Endothelial cell of umbilical vein (primary cell): ENCODE measurements around the gene TMIGD3.

Experiments
- CTCF ChIP-seq, 2 donors: IDR thresholded peaks; 1 replicate in 1 of 2; 2 replicates in 1 of 2; pipeline ENCODE4 v1.5.1; 2011; ENCODE audit warnings: low read length in 2 of 2, mild to moderate bottlenecking in 2 of 2, moderate library complexity in 2 of 2, control low read depth in 1 of 2, inconsistent platforms in 1 of 2, low read depth in 1 of 2; ENCODE audit not compliant: insufficient read depth in 1 of 2; ENCODE audit errors: extremely low read depth in 1 of 2
- EZH2 ChIP-seq: IDR thresholded peaks from 2 replicates; pipeline ENCODE4 v1.6.1; 2012; ENCODE audit warnings: borderline replicate concordance, low read depth, mild to moderate bottlenecking, moderate library complexity, low read length, inconsistent platforms; ENCODE audit not compliant: severe bottlenecking
- FOS ChIP-seq: IDR thresholded peaks from 2 replicates; pipeline ENCODE4 v1.6.1; 2011; ENCODE audit warnings: mild to moderate bottlenecking, low read length, moderate library complexity, borderline replicate concordance; ENCODE audit not compliant: insufficient read depth
- GATA2 ChIP-seq: IDR thresholded peaks from 2 replicates; pipeline ENCODE4 v1.7.0; 2011; ENCODE audit warnings: low read depth, mild to moderate bottlenecking, moderate library complexity, mixed read lengths, low read length; ENCODE audit not compliant: insufficient read length, insufficient read depth
- MAX ChIP-seq: IDR thresholded peaks from 2 replicates; pipeline ENCODE4 v1.6.1; 2011; ENCODE audit not compliant: insufficient read depth, insufficient read length
- MYC ChIP-seq: IDR thresholded peaks from one replicate; pipeline ENCODE4 v1.6.1; 2011; ENCODE audit warnings: mild to moderate bottlenecking, low read depth, low read length
- POLR2A ChIP-seq: IDR thresholded peaks from 2 replicates; pipeline ENCODE4 v1.6.1; 2012; ENCODE audit warnings: low read depth, mild to moderate bottlenecking, control low read depth, low read length
- POLR2AphosphoS5 ChIP-seq: IDR thresholded peaks from 2 replicates; pipeline ENCODE4 v1.6.1; 2012; ENCODE audit warnings: low read depth, mild to moderate bottlenecking, control low read depth, low read length, moderate library complexity; ENCODE audit not compliant: insufficient read depth

- TF ChIP-seq CTCF (IDR thresholded peaks at IDR 0.05; ENCODE audit: extremely low read depth in 1 of 2, insufficient read depth in 1 of 2, low read depth in 1 of 2, low read length in 2 of 2) (no peak), MYC (no peak), GATA2 (no peak), POLR2A (no peak), POLR2AphosphoS5 (no peak), MAX (no peak), EZH2 (no peak), FOS (no peak)
These were observed 16.6 kb upstream of the TMIGD3 start for GRCh38 chr1:111520053-111520452.
